ENCODE results near the gene TSPY1. TPM values are rescaled to one million over a fixed set of nuclear protein-coding genes. Genes with fewer than 3 reads are reported as not detected.
"Not testable (repeated sequence)": the region's sequence is repeated elsewhere in the genome, so short reads cannot be mapped to it uniquely, and the experiment has no call there.

Gene TSPY1, protein sequence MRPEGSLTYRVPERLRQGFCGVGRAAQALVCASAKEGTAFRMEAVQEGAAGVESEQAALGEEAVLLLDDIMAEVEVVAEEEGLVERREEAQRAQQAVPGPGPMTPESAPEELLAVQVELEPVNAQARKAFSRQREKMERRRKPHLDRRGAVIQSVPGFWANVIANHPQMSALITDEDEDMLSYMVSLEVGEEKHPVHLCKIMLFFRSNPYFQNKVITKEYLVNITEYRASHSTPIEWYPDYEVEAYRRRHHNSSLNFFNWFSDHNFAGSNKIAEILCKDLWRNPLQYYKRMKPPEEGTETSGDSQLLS
- not detected for total RNA-seq

DNA sequence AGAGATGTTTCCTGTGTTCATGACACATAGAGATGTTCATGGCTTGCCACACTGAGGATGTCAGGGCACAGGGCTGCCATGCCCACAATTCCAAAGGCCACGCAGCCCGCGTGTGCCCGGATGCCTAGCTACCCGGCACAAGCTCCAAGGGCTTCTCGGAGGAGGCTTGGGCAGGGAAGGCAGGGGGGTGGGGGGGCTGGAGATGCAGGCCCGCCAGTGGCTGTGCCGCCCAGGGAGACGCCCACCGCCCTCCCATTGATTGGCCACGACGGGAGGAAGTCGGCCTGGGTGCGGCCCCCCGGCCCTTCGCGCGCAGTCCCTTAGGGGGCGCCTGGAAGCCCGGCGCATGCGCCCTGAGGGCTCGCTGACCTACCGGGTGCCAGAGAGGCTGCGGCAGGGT, at the start of gene TSPY1:
Gene TSPY1, plus strand, starts transcription at position 301 of the 400 bp plus-strand sequence. Its CDS starts 46 bp downstream, at position 347.
- H3K36me3 ChIP-seq; H3K4me1 ChIP-seq; H3K4me3 ChIP-seq; DNase-seq; H3K9me3 ChIP-seq; H3K27ac ChIP-seq; H3K27me3 ChIP-seq; intact Hi-C loops (cut with DNase I; ENCODE audit: low total_unique reads); in situ Hi-C loops (cut with MboI; ENCODE audit: low pct_ligation_motif_present in 1 of 4, low pct_unique_long_range_greater_than_20kb in 1 of 4, low sequenced_read_pairs in 3 of 4): not testable (repeated sequence)
- no CpG with 5 or more reads among the region's 25 CpGs for WGBS, 2 donors (ENCODE audit: low coverage in 1 of 2)

DNA sequence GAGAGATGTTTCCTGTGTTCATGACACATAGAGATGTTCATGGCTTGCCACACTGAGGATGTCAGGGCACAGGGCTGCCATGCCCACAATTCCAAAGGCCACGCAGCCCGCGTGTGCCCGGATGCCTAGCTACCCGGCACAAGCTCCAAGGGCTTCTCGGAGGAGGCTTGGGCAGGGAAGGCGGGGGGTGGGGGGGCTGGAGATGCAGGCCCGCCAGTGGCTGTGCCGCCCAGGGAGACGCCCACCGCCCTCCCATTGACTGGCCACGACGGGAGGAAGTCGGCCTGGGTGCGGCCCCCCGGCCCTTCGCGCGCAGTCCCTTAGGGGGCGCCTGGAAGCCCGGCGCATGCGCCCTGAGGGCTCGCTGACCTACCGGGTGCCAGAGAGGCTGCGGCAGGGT, 20.2 kb downstream of the TSPY1 start, which contains the start of gene TSPY9:
Gene TSPY9, plus strand, starts transcription at position 301 of the 400 bp plus-strand sequence. Its CDS starts 46 bp downstream, at position 347.
- in situ Hi-C loops (cut with MboI; ENCODE audit: low pct_ligation_motif_present in 1 of 4, low pct_unique_long_range_greater_than_20kb in 1 of 4, low sequenced_read_pairs in 3 of 4); DNase-seq; H3K36me3 ChIP-seq; H3K4me3 ChIP-seq; intact Hi-C loops (cut with DNase I; ENCODE audit: low total_unique reads); H3K27ac ChIP-seq; H3K4me1 ChIP-seq; H3K9me3 ChIP-seq; H3K27me3 ChIP-seq: not testable (repeated sequence)
- WGBS, 2 donors (ENCODE audit: low coverage in 1 of 2) = no CpG with 5 or more reads among the region's 26 CpGs

DNA sequence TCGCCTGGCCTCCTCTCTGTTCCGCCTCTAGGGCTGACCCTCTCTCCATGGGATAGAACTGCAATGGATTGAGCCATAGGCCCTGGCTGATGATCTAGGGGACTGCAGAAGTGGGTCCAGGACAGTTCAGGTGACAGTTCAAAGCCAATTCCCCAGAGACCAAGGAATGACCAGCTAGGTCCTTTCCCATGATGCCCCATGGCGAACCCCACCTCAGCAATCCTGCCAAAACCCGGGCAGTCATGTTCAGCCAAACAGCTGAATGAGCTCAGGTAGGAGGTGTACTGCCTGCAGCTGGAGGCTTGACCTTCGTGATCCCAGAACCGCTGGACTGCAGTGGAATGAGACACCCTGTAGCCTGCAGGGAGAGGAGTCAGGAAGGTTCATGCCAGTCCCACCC, 37.6 kb downstream of the TSPY1 start:
- in situ Hi-C loops (cut with MboI; ENCODE audit: low pct_ligation_motif_present in 1 of 4, low pct_unique_long_range_greater_than_20kb in 1 of 4, low sequenced_read_pairs in 3 of 4); H3K4me1 ChIP-seq; H3K4me3 ChIP-seq; H3K9me3 ChIP-seq; H3K27me3 ChIP-seq; H3K36me3 ChIP-seq; intact Hi-C loops (cut with DNase I; ENCODE audit: low total_unique reads); H3K27ac ChIP-seq; DNase-seq: not testable (repeated sequence)
- WGBS, 2 donors (ENCODE audit: low coverage in 1 of 2) = no CpG with 5 or more reads among the region's 6 CpGs

DNA sequence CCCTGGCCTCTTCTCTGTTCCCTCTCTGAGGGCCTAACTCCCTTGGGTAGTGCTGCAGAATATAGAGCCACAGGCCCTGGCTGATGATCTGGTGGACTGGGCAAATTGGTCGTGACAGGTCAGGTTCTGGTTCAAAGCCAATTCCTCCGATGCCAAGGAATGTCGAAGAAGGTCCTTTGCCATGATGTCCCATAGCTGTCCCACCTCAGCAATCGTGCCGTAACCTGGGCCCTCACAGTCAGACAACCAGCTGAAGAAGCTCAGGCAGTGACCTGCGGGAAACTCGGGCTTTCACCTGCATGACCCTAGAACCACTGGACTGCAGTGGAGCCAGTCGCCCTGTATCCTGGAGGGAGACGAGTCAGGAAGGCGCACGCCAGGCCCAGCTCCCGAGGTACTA, 49.5 kb downstream of the TSPY1 start:
- H3K9me3 ChIP-seq; DNase-seq; H3K27ac ChIP-seq; intact Hi-C loops (cut with DNase I; ENCODE audit: low total_unique reads); H3K4me1 ChIP-seq; H3K4me3 ChIP-seq; in situ Hi-C loops (cut with MboI; ENCODE audit: low pct_ligation_motif_present in 1 of 4, low pct_unique_long_range_greater_than_20kb in 1 of 4, low sequenced_read_pairs in 3 of 4); H3K27me3 ChIP-seq; H3K36me3 ChIP-seq: not testable (repeated sequence)
- WGBS, 2 donors (ENCODE audit: low coverage in 1 of 2) = no CpG with 5 or more reads among the region's 12 CpGs

Other genes starting within 250 kb of the TSPY1 start
- not detected for gene TSPY4, start 129.5 kb upstream of the TSPY1 start, total RNA-seq
- gene TSPY8, start 109.2 kb upstream of the TSPY1 start, total RNA-seq = not detected
- gene TSPY3, start 68.5 kb upstream of the TSPY1 start, total RNA-seq = not detected
- not detected for gene TSPY9, start 20.3 kb downstream of the TSPY1 start, total RNA-seq
- gene TSPY10, start 60.9 kb downstream of the TSPY1 start, total RNA-seq = not detected